GM19043 (cell line): ENCODE results near the gene EP300.
A peak's percentile ranks its signal among the peaks of the same experiment; 100 is the strongest.
"Not testable (repeated sequence)": the region's sequence is repeated elsewhere in the genome, so short reads cannot be mapped to it uniquely, and the experiment has no call there.

Experiments used
- ATAC-seq: cut with Tn5 transposase; IDR thresholded peaks from one replicate; pipeline ENCODE4 v1.9.1; 2021; ENCODE audit warnings: low read depth; ENCODE audit not compliant: unreplicated experiment

The EP300 gene

DNA sequence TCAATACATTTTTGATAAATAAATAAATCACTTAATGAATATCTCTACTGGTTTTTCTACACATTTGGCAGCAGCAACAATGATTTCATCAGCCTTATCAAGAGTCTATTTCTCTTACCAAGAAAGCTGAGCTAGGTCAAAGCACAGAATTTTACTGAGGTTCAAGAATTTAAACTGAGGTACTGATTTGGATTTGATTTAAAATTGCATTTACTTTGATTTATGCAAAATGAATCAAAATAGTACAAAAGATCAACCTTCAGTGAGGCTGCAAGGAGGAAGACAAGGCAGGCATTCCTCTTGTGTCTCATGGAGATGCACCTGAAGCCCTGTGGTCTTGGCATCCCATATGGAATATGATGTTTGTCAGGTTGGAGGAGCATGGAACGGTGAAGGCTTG, 15.5 kb upstream of the EP300 start:
- ATAC-seq = no peak

DNA sequence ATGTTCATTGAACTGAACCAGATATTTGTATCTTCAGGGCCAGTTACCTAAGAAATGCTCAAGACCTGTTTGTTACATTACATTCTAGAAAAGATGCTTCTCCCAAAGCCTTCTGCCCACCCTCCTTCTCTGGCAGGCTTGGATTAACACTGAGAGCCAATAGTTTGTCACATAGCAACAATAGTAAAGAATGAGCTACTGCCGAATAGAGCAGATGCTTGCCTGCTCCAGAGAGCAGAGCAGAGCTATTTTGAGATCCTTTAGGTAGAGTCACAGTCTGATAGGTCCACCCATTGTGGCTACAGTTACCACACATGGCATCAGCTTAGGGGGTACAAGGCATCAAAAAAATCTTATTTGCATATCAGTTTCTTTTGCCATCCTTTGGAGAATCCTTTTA, 13.5 kb upstream of the EP300 start:
- no peak for ATAC-seq

DNA sequence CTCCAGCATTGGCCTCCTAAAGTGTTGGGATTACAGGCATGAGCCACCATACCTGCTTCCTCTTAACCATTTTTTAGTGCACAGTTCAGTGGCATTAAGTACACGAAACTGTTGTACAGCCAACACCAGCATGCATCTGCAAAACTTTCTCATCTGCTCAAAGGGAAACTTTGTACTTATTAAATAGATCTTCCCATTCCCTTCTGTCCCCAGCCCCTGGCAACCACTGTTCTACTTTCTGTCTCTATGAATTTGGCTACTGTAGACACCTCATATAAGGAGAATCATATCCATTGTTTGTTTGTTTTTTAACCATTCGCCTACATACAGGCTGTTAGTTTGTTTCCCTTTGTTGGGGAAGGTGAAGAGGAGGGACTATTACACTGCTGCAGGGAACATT, 6.5 kb upstream of the EP300 start:
- ATAC-seq = no peak

GRCh38 chr22:41091132-41092022, 1.0 kb upstream of the EP300 start:
- ATAC-seq = peak; percentile 77

DNA sequence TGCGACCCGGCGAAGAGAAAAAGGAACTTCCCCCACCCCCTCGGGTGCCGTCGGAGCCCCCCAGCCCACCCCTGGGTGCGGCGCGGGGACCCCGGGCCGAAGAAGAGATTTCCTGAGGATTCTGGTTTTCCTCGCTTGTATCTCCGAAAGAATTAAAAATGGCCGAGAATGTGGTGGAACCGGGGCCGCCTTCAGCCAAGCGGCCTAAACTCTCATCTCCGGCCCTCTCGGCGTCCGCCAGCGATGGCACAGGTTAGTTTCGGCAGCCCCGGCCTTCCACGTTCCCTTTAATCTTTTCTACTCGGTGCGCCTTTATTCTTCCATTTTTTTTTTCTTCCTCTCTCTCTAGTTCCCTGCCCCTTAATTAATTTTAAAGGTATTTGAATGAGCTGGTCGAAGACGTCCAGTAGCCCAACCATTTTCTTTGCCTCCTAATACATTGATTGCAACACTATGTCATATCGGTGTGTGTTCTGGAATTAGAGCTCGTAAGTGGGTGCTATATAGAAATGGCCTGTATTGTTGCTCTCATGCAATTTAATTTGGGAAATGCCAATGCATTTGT, 537 bp downstream of the EP300 start:
- no peak for ATAC-seq

DNA sequence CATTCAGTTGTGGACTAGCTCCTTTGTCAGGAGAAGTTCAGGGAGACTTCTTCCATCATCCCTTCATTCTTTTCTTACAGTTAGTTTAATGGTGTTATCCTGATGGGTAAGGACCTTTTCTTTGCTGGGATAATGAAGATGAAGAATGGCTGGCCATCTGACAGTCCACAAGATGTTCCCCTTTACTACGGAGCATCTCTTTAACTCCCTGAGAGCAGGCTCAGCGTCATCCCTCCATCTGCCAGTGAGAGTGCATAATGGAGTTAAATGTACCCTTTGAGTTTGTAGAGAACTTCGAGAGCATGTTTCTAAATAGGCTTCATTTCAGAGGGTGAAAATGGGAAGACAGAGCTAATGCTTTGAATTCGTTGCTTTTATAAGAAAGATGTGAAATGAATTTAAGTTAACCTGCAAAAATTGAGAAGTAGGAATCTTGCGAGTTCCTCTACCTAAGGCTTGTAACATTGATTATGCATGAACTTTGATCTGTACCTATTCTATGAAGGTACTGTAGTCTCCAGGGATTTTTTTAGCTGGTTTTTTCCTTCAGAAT, 1.7 kb downstream of the EP300 start:
- ATAC-seq = no peak

- ATAC-seq = no peak
Observed at GRCh38 chr22:41096391-41096790, 4.0 kb downstream of the EP300 start.

DNA sequence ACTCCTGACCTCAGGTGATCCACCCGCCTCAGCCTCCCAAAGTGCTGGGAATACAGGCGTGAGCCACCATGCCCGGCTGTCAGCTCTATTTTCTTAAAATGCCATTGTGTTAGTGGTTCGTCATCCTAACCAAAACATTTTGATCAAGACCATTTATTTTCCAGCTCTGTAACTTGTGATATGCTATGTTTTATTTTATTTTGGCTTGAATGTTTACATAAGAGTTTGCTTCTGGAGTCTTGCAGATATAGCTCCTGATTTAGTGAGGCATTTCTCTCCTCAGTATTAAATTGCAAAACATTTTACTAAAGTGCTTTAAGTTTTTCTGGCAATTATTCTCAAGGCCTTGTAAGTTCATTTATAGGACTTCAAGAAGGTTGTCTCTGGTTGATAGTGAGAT, 4.4 kb downstream of the EP300 start:
- ATAC-seq = no peak

DNA sequence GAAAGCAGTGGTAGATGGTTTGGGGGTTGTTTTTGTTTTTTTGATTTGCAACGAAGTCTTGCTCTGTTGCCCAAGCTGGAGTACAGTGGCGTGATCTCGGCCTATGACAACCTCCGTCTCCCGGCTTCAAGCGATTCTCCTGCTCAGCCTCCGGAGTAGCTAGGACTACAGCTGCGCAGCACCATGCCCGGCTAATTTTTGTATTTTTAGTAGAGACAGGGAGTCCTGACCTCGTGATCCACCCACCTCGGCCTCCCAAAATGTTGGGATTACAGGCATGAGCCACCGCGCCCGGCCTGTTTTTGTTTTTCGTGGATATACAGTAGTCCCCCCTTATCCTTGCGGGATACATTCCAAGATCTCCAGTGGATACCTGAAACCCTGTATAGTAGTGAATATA, 6.6 kb downstream of the EP300 start:
- no peak for ATAC-seq

DNA sequence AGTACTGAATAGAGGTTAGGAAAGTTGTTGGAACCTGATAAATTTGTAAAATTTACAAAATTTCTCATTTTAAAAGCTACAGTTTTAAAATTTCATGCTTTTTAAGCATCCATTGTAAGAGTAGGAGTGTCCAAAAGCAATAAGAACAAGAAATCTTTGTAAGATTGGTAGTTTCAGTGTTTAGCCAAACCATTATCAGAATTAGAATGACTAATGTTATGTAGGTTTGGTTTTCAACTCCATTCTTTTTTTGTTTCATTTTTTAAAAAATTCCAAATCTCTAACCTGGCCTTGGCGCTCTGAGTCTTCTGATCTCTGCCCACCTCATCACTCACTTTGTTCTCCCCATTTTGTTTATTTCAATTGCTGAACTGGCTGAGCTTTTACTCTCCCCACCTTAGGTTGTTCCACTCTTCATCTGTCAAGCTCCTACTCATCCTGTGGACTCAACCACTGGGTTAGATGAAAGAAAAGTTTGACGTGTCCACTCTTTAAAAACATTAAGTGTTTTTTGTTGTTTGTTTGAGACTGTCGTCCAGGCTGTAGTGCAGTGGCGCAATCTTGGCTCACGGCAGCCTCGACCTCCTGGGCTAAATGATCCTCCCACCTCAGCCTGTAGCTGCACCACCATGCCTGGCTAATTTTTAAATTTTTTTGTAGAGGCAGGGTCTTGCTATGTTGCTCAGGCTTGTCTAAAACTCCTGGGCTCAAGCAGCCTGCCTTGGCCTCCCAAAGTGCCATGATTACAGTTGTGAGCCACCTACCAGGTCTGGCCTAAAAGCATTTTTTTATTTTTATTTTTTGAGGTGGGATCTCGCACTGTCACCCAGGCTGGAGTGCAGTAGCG, 14.0 kb downstream of the EP300 start:
- no peak for ATAC-seq

DNA sequence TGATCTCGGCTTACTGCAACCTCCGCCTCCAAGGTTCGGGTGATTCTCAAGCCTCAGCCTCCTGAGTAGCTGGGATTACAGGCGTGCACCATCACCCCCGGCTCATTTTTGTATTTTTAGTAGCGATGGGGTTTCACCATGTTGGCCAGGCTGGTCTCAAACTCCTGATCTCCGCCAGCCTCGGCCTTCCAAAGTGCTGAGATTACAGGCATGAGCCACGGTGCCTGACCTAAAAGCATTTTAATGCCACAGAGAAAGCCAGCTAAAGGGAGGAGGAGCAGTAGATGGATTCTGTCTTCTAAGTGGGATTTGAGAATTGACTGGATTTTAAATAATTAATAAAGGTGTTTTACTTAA, 14.6 kb downstream of the EP300 start:
- not testable (repeated sequence) for ATAC-seq

DNA sequence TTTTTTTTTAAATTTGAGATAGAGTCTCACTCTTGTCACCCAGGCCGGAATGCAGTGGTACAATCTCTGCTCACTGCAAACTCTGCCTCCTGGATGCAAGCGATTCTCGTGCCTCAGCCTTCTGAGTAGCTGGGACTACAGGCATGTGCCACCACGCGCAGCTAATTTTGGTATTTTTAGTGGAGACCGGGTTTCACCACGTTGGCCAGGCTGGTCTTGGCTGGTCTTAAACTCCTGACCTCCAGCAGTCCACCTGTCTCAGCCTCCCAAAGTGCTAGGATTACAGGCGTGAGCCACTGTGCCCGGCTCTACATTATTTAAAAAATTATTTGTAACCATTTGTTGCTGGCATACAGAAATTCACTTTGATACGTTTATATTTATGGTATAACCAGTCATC, 18.6 kb downstream of the EP300 start:
- ATAC-seq = no peak

DNA sequence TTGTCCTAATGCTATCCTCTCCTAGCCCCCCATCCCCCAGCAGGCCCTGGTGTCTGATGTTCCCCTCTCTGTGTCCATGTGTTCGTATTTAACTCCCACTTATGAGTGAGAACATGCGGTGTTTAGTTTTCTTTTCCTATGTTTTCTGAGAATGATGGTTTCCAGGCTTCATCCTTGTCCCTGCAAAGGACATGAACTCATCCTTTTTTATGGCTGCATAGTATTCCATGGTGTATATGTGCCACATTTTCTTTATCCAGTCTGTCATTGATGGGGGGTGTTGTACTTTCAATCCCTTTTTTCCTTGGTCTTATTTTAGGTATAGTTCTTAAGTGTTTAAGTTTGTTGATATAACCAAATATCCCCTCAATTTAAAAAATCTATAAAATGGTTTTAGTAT, 23.9 kb downstream of the EP300 start:
- ATAC-seq = no peak

GRCh38 chr22:41117127-41117965, 25.0 kb downstream of the EP300 start:
- ATAC-seq = no peak

DNA sequence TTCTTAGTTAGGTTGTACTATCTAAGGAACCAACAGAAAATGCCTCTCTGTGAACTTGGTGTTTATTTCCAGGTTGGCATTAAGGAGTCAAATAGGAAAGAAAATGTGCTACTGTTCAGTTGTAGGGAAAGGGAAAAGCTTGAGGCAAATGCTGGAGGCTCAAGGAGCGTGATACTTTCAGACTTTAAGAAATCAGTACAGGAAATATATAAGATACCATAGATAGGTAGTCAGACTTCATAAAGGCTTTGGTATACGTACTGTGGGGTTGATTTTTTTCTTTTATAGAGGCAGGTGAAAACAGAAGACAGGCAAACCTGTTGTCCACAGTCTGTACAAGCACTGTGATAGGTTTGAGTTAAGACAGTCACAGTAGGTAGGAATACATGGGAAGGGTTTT, 30.8 kb downstream of the EP300 start:
- no peak for ATAC-seq

DNA sequence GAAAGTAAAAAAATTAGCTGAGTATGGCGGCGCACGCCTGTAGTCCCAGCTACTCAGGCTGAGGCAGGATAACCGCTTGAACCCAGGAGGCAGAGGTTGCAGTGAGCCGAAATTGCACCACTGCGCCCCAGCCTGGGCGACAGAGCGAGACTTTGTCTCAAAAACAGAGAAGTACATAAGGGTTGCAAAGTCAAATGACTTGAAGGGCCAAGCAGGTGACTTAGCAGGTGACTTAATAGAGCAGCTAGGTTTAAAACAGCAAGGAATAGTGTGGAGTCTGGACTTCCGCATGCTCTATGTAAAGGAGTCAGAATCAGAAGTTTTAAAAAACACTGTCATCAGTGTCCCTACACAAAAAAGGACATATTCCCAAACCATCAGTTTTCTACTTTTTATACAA, 31.7 kb downstream of the EP300 start:
- ATAC-seq = no peak

- ATAC-seq = no peak
Observed at GRCh38 chr22:41127451-41127850, 35.1 kb downstream of the EP300 start.

DNA sequence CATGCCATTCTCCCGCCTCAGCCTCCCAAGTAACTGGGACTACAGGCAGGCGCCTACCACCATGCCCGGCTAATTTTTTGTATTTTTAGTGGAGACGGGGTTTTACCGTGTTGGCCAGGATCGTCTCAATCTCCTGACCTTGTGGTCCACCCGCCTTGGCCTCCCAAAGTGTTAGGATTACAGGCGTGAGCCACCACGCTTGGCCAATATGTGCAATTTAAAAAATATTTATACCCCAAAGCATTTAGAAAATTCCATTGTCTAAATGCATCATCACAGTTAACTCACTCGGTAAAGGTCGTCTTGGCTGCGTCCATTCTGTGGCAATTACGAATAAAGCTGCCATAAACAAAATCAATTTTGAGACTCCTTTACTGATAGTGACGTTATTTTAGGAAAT, 36.2 kb downstream of the EP300 start:
- ATAC-seq = no peak

- no peak for ATAC-seq
Observed at GRCh38 chr22:41132550-41132949, 40.2 kb downstream of the EP300 start.

GRCh38 chr22:41140365-41140957, 48.1 kb downstream of the EP300 start:
- no peak for ATAC-seq
